ENCODE data around the gene NAPA.

Gene NAPA

DNA sequence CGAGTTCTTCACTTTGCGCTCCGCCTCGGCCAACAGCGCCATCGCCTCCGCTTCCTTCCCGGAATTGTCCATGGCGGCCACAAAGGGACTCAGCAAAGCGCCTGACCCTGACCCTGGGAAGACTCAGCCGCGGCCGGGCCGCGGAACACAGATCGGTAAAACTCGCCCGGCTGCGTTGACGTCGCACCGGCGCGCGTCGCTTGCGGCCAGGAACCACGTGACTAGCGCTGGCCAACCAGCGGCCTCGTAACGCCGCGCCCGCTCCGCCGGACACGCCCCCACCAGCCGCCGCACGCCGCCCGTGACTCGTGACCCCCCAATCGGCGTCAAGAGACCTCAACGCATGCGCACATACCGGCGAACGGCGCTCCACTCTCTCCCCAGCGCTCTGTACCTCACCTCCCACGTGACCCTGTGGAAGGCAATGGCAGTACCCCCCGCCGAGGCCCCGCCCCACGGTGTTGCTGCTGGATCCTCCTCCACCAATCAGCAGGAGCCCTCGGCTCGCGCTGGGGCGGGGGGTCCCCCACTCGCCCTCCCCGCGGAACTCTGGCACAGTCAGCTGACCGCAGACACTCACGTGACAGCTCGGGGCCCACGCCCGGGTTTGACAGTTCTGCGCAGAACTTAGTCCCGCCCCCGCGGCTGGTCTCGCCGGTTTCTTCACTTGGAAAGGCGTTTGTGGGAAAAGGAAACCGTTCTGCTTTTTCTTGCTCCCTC, at the start of gene NAPA:
TSS of gene NAPA (minus strand) at position 195 of the 720 bp plus-strand sequence. CDS start at position 72, 123 bp downstream.
- peak; percentile 100 for DNase-seq (ENCODE audit: low spot score)

DNA sequence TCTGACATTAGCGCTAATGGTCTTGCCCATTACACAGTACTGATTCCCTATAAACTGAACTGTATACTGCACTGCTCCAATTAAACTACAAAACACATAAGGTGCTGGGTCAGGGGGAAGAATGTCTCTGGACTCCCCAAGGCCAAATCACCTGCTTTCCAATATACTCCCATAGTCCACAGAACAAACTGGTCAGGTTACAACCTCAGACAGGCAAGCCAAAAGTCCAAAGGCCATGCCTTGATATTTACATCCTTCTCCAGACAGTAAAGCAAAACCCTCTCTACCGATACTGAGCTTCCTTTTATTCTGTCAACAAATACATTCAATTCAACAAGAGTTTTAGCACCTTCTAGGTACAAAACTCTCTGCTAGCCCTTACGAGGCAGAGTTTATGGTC, 49.2 kb upstream of the NAPA start:
- no peak for DNase-seq (ENCODE audit: low spot score)

DNA sequence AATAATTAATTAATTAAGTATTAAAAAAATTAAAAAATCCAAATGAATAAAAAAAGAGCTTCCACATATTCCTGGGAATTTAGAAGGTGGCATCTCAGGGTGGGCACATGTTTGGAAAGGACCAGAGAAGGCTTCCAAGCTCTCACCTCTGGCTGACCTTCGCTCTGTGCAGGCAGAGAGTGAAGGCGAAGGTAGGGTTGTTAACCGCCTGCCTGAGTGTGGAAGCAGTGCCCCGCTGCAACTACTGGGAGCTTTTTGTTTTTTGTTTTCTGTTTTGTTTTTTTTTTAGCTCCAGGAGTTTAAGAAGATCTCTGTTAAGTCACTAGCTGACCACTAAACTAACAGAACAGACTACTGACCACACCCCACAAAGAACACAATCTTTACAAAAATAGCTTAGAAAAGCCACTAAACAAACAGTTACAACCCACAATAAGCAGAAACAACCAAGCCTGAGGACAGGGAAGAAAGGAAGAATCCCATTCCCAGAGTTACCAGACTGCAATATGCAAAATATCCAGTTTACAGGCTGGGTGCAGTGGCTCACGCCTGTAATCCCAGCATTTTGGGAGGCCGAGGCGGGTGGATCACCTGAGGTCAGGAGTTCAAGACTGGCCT, 46.7 kb upstream of the NAPA start:
- peak; percentile 36 for DNase-seq (ENCODE audit: low spot score)

DNA sequence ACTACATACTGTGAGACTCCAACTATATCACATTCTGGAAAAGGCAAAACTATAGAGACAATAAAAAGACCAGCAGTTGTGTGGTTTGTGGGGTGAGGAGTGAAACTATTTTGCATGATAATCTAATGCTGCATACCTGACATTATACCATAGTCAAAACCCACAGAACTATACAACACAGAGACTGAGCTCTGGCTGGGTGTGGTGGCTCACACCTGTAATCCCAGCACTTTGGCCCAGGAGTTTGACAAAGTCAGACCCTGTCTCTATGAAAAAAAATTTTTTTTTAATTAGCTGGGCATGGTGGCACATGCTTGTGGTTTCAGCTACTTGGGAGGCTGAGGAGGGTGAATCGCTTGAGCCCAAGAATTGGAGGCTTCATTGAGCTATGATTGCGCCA, 46.1 kb upstream of the NAPA start:
- DNase-seq (ENCODE audit: low spot score): peak; percentile 73

DNA sequence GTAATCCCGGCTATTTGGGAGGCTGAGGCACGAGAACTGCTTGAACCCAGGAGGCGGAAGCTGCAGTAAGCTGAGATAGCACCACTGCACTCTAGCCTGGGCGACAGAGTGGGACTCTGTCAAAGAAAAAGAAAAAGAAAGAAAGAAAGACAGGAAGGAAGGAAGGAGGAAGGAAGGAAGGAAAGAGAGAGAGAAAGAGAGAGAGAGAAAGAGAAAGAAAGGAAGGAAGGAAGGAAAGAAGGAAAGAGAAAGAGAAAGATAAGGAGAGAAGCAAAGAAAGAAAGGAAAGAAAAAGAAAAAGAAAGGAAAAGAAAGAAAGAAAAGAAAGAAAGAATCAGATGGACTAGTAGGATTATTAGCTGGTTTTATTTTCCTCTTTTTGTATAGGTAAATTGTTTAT, 35.3 kb upstream of the NAPA start:
- DNase-seq (ENCODE audit: low spot score): no peak

DNA sequence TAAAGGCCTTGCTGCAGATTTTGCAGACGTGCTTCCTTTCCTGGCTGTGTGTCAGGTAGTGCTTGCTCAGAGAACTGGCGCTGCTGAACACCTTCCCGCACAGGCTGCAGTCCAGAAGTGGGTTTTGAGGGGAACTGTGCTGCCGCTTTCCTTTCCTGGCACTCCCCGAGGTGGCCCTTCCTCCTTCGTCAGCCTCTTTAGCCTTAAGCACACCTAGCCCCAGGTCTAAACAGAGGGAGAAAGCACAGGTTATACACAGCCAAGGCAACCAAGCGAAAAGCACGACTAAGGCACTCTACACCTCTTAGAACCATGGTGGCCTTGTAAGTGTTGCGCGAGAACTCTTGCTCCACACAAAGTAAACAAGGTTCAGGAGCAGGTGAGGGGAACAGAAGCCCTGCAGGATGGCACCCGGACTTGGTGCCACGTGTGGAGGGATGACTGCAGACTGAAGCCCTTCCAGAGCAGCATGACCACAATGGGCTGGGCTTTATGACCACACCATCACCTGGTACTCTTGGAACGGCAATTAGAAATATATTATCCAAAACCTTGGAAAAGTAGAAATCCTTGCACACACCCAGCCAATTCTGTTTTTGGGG, 34.5 kb upstream of the NAPA start:
- peak; percentile 39 for DNase-seq (ENCODE audit: low spot score)

DNA sequence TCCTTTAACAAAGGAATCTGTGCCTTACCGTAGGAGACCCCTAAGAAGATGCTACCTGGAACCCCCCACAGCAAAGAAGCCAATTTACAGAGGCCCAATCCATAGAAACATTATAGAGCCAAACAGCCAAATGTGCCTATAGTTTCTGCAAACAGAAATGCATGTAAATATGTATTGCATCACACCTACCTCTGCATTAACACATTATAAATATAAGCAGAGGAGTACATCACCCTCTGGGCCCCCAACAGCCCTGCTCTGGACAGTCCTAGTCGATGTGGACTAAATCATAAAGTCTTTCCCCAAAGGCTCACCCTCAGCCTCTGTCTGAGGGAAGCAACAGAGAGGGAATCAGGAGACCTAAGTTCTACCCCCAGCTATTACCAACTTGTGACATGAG, 32.3 kb upstream of the NAPA start:
- DNase-seq (ENCODE audit: low spot score): no peak

DNA sequence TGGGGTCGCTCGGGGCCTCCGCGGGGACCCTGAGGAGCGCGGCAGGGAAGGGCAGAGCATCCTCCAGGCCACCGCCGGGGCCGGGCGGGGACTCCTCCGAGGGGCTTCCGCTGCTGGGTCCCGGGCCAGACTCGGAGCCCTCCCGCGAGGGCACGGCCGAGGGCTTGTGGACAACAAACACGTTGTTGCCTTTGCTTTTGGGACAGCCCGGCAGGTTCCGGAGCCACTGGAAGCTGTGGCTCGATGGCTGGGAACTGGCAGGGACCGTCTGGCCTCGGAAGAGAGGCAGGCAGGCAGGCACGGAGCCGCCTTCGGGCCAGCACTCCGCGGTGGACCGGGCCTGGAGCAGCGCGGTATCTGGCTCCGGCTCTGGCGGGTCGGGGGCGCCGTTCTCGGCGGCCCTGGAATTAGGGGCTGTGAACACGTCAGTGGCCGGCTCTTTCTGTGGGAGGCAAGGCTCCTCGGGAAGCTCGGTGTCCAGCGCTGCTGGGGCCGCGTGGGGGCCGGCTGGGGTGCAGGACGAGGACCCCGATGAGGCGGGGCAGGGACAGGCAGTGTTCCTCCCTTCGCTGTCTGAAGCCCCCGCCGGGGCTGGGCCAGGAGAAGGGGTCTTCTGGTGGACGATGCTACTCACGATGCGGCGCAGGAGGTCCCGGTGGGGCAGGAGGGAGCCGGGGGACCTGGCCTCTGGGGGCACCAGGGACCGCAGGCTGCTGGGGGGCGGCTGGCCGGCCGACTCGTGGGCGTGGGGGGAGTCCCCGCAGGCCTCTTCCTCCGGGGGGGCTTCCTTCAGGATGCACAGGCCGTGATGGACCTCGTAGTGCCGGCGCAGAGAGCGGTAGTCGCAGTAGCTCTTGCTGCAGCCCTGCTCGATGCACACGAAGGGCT, 30.4 kb upstream of the NAPA start:
- DNase-seq (ENCODE audit: low spot score): no peak

DNA sequence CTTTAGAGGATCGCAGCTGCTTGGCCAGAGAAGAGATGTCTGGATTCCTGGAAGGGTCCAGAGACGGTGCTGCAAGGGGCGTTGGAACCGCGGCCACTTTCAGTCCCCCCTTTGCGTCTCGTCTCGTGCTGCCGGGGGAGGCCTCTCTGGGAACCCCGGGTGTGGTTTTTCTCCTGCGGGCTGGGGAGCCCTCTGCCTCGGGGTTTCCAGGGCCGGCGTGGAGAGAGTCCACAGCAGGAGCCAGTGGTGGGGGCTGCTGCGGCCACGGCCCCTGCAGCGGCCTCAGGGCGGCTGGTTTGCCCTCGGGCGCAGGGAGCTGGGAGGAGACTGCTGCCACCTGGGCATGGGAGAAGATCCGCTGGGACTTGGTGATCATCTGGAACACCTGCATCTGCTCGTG, 29.6 kb upstream of the NAPA start:
- no peak for DNase-seq (ENCODE audit: low spot score)

DNA sequence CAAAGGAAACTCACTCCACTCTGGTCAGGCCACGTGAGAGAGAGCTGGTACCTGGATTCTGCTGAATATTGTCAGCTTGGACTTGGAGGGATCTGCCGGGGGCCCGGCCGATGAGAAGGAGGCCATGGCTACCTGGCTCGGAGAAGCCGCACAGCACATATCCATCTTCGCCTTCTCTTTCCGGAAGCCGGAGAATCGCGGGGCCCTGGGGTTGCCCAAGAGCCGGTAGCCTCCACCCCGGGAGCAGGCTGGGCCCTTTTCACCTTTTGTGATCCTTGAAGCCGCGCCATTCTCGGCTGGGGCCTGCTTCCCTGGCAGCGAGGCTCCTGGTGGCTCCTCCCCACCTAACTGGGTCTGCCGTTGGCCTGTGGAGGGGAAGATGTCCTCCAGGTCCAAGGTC, 29.2 kb upstream of the NAPA start:
- no peak for DNase-seq (ENCODE audit: low spot score)

DNA sequence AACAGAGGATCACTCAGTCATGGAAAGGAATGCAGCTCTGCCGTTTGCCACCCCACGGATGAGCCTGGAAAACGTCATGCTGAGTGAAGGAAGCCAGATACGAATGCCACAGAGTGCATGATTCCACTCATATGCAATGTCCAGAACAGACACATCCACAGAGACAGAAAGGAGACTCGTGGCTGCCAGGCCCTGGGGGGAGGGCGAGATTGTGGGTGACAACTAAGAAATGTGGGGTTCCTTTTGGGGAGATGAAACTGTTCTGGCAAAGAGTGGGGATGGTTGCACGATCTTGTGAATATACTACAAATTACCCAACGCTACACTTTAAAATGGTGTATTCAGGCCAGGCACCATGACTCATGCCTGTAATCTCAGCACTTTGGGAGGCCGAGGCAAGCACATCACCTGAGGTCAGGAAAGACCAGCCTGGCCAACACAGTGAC, 27.2 kb upstream of the NAPA start:
- DNase-seq (ENCODE audit: low spot score): no peak

DNA sequence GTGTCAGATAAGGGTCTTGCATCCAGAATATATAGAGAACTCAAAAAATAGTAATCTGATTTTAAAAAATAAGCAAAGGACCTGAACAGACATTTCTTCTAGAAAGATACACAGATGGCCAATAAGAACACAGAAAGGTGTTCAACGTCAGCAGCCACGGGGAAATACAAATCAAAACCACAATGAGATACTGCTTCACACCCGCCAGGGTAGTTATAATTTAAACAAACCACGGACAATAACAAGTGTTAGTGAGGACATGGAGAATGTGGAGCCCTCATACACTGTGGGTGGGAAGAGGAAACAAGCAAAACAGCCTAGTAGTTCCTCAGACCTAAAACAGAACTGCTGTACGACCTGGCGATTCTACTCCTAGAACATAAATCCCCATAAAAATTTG, 26.7 kb upstream of the NAPA start:
- DNase-seq (ENCODE audit: low spot score): no peak

DNA sequence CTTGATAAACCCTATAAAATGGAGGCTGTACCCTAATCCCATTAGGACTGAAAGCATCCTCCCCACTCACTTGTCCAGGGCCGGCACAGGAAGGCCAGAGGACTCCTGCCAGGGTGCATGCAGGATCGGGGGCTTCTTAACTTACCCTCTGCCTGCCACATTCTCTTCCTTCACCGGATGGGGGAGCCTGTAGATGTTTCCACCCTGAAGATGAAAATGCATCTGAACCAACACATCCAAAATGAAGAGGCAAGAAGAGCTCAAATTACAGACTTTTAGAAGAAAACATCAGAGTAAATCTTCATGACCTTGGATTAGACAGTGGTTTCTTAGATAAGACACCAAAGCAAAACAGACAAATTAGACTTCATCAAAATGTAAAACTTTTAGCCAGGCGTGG, 25.9 kb upstream of the NAPA start:
- DNase-seq (ENCODE audit: low spot score): no peak

DNA sequence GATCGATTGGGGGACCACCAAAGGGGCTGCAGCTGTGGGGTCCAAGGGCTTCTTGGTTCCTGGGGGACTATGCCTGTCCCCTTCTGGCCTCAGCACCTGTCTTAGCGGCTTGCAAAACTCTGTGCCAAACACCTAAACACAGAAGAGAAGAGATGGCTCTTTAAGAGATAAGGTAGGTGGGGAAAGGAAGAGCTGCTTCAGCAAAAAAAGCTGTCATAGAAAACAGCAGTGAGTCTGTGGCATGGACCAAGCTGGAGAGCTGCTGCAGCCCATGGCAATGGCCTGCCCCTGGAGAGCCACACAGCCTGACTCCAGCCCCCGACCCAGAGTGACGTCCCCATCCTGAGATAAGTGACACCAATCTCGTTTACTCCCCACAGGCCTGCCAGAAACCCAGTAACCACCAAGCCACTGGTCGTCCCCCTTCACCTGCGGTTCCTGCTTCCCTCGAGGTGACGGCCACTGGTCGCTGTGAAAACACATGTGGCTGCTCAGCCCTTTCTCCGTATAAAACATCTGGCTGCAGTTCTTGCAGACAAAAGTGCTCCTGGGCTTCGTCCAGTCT, 25.0 kb upstream of the NAPA start:
- DNase-seq (ENCODE audit: low spot score): no peak

DNA sequence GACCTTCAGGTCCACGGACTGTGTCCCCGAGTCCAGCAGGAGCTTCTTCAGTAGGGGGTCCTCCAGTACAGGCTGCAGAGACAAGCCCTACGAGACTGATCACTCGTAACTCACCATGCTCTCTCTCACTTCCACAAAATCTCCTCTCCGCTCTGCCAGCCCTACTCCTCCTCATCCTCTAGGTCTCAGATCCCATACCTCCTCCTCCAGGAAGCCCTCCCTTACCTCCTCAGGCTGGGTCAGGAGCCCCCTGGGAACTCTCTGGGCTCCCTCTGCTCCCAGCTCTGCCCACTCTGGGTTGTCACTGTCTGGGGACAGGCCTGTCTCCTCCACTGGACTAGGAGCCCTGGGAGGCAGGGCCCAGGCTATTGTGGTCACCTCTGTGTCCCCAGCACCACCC, 23.9 kb upstream of the NAPA start:
- no peak for DNase-seq (ENCODE audit: low spot score)

DNA sequence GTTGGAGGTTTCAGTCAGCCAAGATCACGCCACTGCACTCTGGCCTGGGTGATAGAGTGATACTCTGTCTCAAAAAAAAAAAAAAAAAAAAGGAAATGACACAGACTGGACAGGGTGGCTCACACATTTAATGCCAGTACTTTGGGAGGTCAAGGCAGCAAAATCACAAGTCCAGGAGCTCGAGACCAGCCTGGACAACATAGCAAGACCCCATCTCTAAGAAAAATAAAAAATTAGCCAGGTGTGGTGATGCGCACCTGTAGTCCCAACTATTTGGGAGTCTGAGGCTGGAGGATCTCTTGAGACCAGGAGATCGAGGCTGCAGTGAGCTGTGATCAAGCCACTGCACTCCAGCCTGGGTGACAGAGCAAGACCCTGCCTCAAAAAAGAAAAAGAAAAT, 22.6 kb upstream of the NAPA start:
- no peak for DNase-seq (ENCODE audit: low spot score)

DNA sequence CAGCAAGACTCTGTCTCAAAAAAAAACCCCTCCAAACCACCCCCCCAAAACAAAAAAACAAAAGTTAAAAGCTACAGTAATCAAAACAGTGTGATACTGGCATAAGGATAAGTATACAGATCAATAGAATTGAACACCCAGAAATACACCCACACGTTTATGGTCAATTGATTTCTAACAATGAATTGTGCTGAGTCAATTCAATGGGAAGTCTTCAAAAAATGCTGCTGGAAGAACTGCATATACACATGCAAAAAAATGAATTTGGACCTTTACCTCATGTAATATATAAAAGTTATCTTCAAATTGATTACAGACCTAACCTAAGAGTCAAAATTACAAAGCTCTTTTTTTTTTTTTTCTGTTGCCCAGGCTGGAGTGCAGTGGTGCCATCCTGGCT, 19.8 kb upstream of the NAPA start:
- DNase-seq (ENCODE audit: low spot score): no peak

DNA sequence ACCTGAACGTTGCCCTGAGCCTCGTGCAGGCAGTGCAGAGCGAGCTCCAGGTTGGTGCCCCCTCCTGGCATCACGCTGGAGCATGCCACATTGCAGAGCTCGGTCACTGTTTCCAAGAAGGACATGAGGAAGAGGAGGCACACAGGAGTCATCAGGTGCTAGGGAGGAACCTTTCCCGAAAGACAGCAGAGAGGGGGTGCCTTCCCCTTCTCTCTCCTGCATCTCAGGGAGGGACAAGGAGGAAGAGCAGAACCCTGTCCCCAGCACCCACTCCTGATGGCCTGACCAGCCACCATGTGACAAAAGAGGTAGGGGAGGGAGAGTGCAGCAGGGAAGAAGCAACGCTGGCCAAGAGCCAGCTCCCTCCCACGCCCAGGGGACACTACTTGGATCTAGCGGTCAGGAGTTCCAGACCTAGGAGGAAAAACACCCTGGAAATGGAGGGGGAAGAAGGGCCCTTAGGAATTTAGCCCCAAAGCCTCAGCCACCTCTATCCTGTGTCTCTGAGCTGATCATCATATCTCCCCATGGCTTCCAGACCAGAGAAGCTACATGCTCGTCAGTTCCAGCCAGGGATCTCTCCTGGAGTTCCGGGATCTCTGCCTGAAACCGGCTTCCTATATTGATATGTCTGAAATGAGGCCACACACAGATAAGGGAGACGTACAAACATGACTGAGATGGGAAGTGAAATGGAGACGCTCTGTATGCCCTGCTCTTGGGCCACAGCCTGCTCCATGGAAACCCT, 17.0 kb upstream of the NAPA start:
- DNase-seq (ENCODE audit: low spot score): no peak

DNA sequence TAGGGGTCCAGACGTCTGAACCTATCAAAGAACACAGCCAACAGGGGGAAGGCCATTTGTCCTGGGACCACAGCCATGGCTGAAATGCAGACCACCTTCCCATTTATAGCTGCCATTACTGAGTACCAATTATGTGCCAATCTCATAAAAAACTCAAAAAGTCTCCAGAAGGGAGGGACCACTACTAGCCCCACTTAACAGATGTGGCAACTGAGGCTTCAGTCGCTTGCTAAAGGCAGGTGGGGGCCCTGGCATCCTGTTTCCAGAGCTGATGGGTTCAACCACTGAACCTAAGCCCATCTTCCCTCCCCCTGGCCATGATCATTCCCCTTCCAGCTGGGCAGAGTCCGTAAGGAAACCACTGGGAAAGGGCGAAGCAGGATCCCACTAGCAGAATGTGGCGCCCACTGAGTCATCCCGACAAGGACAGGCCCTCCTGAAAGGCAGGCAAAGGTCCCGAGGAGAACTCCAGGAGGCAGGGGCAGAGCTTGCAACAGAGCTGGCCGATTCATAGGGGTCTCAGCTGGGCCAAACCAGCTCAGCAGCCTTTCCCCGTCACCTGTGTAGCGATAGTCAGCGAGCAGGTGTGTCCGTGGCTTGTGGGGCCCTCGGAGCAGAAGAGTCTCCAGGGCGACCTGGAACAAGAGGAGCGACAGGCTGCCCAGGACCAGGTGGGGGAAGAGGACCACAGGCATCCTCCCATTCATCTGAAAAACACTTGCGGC, 14.3 kb upstream of the NAPA start:
- DNase-seq (ENCODE audit: low spot score): no peak

DNA sequence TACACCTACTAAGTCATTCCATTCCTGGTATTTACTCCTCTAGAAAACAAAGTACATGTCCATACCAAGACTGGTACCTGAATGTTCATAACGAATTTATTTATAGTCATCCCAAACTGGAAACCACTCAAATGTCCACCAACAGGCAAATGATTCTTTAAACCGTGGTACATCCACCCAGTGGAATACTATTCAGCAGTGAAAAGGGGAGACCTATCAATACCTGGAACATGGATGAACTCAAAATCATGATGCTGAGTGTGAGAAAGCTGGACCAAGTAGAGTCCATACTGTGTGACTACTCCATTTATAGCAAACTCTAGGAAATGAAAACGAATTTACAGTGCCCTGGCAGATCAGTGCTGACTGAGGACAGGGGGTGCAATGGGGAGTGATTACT, 11.9 kb upstream of the NAPA start:
- DNase-seq (ENCODE audit: low spot score): no peak

DNA sequence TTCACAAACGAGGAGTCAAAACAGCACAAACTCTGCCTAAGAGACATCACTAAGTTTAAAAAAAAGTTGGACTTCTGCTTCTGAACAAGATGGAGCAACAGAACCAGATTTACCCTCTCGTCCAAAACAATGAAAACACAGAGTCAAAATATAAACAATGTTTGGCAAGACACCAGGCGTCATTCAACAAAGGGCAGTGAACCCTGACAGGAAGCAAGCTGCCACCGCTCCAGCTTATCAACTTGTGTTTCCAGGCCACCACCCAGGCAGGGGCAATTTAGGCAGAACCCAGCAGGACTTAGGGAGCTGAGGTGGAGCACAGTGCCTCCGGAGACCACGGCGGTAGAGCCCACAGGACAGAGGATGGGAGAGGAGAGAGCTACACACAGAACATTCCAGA, 8.6 kb upstream of the NAPA start:
- no peak for DNase-seq (ENCODE audit: low spot score)

All from SW480 (cell line).